ENCODE results near the gene MS4A18. TPM values are rescaled to one million over a fixed set of nuclear protein-coding genes. Genes with fewer than 3 reads are reported as not detected.

The MS4A18 gene
- total and polyA plus RNA-seq, 10 of the 15 experiments (the other 5 are each of a cell fraction or from before 2014, with no cell fraction given) = not detected

DNA sequence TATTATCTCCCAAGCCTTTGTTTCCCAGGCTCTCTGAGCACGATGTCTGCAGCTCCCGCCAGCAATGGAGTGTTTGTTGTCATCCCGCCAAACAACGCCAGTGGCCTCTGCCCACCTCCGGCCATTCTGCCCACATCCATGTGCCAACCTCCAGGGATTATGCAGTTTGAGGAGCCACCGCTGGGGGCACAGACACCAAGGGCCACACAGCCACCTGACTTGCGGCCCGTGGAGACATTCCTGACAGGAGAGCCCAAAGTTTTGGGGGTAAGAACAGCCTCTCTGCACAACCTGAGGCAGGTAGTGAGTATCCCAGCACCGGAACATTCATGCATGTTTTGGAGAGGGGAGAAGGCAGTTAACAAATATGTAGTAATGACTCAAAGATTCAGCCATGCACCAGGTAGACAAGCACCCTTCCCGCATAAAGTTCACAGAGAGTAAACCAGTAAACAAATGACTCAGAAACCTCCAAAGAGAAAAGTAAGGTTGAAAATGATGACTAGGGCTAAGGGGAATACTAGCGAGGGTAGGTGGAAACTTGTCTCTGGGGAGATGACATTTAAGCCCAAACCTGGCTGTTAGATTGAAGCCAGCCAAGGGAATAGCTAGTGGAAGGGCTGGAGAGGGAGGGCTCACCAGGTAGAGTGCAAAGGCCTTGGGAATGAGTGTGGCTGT, 39.3 kb downstream of the MS4A18 start (continued):
- TF ChIP-seq SIN3A (IDR thresholded peaks at IDR 0.05; ENCODE audit: low read depth, low read length) (0 out of 2 replicates have a peak, but pooled peaks have one; percentile 36), ZBED1 (IDR thresholded peaks at IDR 0.05; ENCODE audit: borderline replicate concordance) (peak; percentile 48; the same call in 1 of the 2 replicates)
- TF ChIP-seq, protein P1, sequence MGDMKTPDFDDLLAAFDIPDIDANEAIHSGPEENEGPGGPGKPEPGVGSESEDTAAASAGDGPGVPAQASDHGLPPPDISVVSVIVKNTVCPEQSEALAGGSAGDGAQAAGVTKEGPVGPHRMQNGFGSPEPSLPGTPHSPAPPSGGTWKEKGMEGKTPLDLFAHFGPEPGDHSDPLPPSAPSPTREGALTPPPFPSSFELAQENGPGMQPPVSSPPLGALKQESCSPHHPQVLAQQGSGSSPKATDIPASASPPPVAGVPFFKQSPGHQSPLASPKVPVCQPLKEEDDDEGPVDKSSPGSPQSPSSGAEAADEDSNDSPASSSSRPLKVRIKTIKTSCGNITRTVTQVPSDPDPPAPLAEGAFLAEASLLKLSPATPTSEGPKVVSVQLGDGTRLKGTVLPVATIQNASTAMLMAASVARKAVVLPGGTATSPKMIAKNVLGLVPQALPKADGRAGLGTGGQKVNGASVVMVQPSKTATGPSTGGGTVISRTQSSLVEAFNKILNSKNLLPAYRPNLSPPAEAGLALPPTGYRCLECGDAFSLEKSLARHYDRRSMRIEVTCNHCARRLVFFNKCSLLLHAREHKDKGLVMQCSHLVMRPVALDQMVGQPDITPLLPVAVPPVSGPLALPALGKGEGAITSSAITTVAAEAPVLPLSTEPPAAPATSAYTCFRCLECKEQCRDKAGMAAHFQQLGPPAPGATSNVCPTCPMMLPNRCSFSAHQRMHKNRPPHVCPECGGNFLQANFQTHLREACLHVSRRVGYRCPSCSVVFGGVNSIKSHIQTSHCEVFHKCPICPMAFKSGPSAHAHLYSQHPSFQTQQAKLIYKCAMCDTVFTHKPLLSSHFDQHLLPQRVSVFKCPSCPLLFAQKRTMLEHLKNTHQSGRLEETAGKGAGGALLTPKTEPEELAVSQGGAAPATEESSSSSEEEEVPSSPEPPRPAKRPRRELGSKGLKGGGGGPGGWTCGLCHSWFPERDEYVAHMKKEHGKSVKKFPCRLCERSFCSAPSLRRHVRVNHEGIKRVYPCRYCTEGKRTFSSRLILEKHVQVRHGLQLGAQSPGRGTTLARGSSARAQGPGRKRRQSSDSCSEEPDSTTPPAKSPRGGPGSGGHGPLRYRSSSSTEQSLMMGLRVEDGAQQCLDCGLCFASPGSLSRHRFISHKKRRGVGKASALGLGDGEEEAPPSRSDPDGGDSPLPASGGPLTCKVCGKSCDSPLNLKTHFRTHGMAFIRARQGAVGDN (IDR thresholded peaks at IDR 0.05) = peak; percentile 60

DNA sequence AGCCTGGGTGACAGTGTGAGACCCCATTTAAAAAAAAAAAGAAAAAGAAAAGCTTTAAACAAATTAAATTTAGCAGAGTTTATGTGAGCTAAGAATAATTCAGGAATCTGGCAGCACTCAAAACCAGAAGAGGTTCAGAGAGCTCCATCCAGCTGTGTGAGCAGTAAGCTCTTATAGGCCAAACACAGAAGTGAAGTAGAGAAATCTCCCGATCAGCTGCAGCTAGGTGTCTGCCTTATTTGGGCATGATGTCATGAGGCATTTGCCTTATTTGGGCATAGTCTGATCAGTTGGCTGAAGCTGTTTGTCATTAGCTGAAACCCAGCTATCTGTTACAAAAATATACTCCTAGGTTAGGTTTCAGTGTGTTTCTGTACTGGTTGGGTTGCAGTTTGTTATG, 40.4 kb downstream of the MS4A18 start:
- peak; percentile 89 for FAIRE-seq
- no peaks in the 10 kb centered on the region for H3K79me2 ChIP-seq (ENCODE audit: control insufficient read depth, insufficient read depth, low read length)
- intact Hi-C loops (cut with micrococcal nuclease; ENCODE audit: unreplicated experiment) = loop anchor here (5.0 to 10.0 kb wide), 6 partner anchors 133 to 570 kb away; partner anchors contain the start of genes PRPF19 and VPS37C
- H3K4me1 ChIP-seq (ENCODE audit: control insufficient read depth, insufficient read depth, low read length) = peaks cover 53% of the 10 kb centered on the region
- H3K36me3 ChIP-seq (ENCODE audit: control insufficient read depth in 2 of 2, insufficient read depth in 2 of 2, low read length in 1 of 2) = no peaks in the 10 kb centered on the region
- H3K27me3 ChIP-seq (replicated peaks in 1 of 2; ENCODE audit: control insufficient read depth in 2 of 2, insufficient read depth in 2 of 2, low read length in 1 of 2) = no peaks in the 10 kb centered on the region
- peaks cover 1% of the 10 kb centered on the region; the same call in 2 of the 3 replicates for H3K9me3 ChIP-seq (replicated peaks; ENCODE audit: control insufficient read depth, insufficient read depth, low read length)
- H3K9ac ChIP-seq (ENCODE audit: control insufficient read depth, insufficient read depth, low read length) = peak overlapping the region; percentile 69
- 0% methylated on average over 1 of the region's 1 CpG for WGBS (ENCODE audit: insufficient coverage, insufficient replicate concordance, low lambda C conversion rate, missing lambda C conversion rate)
- BruUV-seq (replicated peaks) = no TSS peak
- SMC1A ChIA-PET (ENCODE audit: uncharacterized antibody, unreplicated experiment) = interaction anchor here (0.6 to 7.8 kb wide), 18 partner anchors 8 to 398 kb away, joined by 3 to 143 read pairs (median 4); partner anchors contain the start of genes MS4A1, MS4A15 and TMEM109
- H4K20me1 ChIP-seq (ENCODE audit: control insufficient read depth, insufficient read depth) = no peaks in the 10 kb centered on the region
- RAD21 ChIA-PET (ENCODE audit: unreplicated experiment) = interaction anchor here (0.9 to 7.4 kb wide), 17 partner anchors 8 to 493 kb away, joined by 3 to 119 read pairs (median 6); partner anchors contain the start of genes MS4A1, MS4A15 and TMEM109
- ATAC-seq = peak; percentile 70
- in situ Hi-C loops (cut with MboI) = loop anchor here (10.0 to 25.0 kb wide), 2 partner anchors 400 to 1578 kb away; no protein-coding TSS in a partner anchor
- POLR2A ChIA-PET = interaction anchor here (0.5 to 2.2 kb wide), 10 partner anchors 8 to 378 kb away, joined by 3 to 7 read pairs (median 4); partner anchors contain the start of genes MS4A1 and TMEM109
- H2AFZ ChIP-seq (ENCODE audit: control insufficient read depth, low read depth, low read length) = peak overlapping the region; percentile 6; the same call in 1 of the 2 replicates
- CTCF ChIA-PET = interaction anchor here (0.6 to 7.3 kb wide), 31 partner anchors 8 to 569 kb away, joined by 3 to 184 read pairs (median 4); partner anchors contain the start of genes MS4A1, MS4A15 and MS4A8
- peak overlapping the region; percentile 46 for H3K4me2 ChIP-seq (ENCODE audit: control insufficient read depth, insufficient read depth)
- DNase-seq (ENCODE audit: low read depth, low spot score) = peak; percentile 84
- no peak overlapping the region for H3K4me3 ChIP-seq
- H3K27ac ChIP-seq (ENCODE audit: control insufficient read depth, insufficient read depth) = peak overlapping the region; percentile 96
- TF ChIP-seq RUNX3 (IDR thresholded peaks at IDR 0.05; ENCODE audit: low read length) (no peak), CHD1 (IDR thresholded peaks at IDR 0.05; ENCODE audit: low read depth, low read length) (no peak), TAF1 (IDR thresholded peaks at IDR 0.05; ENCODE audit: borderline replicate concordance, low read depth, low read length) (peak; percentile 52; the same call in 1 of the 2 replicates), HDGF (IDR thresholded peaks at IDR 0.05) (no peak), TCF12 (IDR thresholded peaks at IDR 0.05; ENCODE audit: low read depth, low read length) (peak; percentile 69; the same call in 1 of the 2 replicates), IKZF1 (conservative IDR thresholded peaks at IDR 0.05) (no peak), ZNF622 (IDR thresholded peaks at IDR 0.05) (no peak), IRF4 (IDR thresholded peaks at IDR 0.05; ENCODE audit: low read depth, low read length) (peak; percentile 35; the same call in 1 of the 2 replicates), RBBP5 (conservative IDR thresholded peaks at IDR 0.05) (no peak), CBX3 (IDR thresholded peaks at IDR 0.05; ENCODE audit: borderline replicate concordance, low read depth) (no peak), POLR2AphosphoS5 (IDR thresholded peaks at IDR 0.05; ENCODE audit: low read length) (peak; percentile 54)
- TF ChIP-seq, protein P1 (IDR thresholded peaks at IDR 0.05) = no peak
